Right atrium auricular region (tissue), 2 donors: ENCODE results near the gene PPM1N. TPM values are rescaled to one million over a fixed set of nuclear protein-coding genes. Genes with fewer than 3 reads are reported as not detected.

ENCODE experiments used
- DNase-seq: peaks from one replicate; pipeline ENCODE4 v3.0.0-alpha.2; 2019; ENCODE audit warnings: low spot score
- H3K27ac ChIP-seq, 2 donors: fragments of 200-600 bp; sonication (generic); 1 replicate in 1 of 2; 2 replicates in 1 of 2; pipeline ENCODE4 v1.5.1; 2016 to 2019
- H3K27me3 ChIP-seq, 2 donors: fragments of 200-600 bp; sonication (generic); one replicate each; pipeline versions ENCODE4 v1.5.1 to v1.6.0; 2017 to 2019
- H3K36me3 ChIP-seq: fragments of 200-600 bp; sonication (generic); one replicate; pipeline ENCODE4 v1.5.1; 2016
- H3K4me1 ChIP-seq, 2 donors: fragments of 200-600 bp; sonication (generic); one replicate each; pipeline versions ENCODE4 v1.5.1 to v1.6.0; 2017 to 2019
- H3K4me3 ChIP-seq, 2 donors: fragments of 200-600 bp; sonication (generic); 1 replicate in 1 of 2; 2 replicates in 1 of 2; pipeline ENCODE4 v1.5.1; 2017 to 2019; ENCODE audit warnings: mild to moderate bottlenecking in 1 of 2, moderate library complexity in 1 of 2
- H3K9me3 ChIP-seq, 2 donors: fragments of 200-600 bp; sonication (generic); one replicate each; pipeline ENCODE4 v1.5.1; 2019
- CTCF ChIP-seq, 2 donors: fragments of 200-600 bp; sonication (generic); IDR thresholded peaks; one replicate each; pipeline ENCODE4 v1.5.1; 2019; ENCODE audit warnings: antibody characterized with exemption in 2 of 2
- total RNA-seq, 2 donors: library from RNA; depleted of rRNA; stranded (reverse); fragments of >200 nt; gene quantifications; one replicate each; pipeline ENCODE4 v1.1.0, GENCODE V29; 2016

Gene PPM1N
- total RNA-seq, 2 donors from 2014 or later = 1.8 TPM; not detected in 1

GRCh38 chr19:45478454-45479238 is 19.6 kb upstream of the PPM1N start:
- H3K9me3 ChIP-seq = no peaks in the 10 kb centered on the region
- no peaks in the 10 kb centered on the region for H3K36me3 ChIP-seq
- H3K27ac ChIP-seq = peak overlapping the region; percentile 96 to 98
- peak overlapping the region; percentile 47 to 54 for H3K4me3 ChIP-seq
- TF ChIP-seq CTCF (IDR thresholded peaks at IDR 0.05) = peak; percentile 93 to 96
- peak; percentile 91 for DNase-seq
- H3K4me1 ChIP-seq = peaks cover 0 to 8% of the 10 kb centered on the region in 2 donors
- no peaks in the 10 kb centered on the region for H3K27me3 ChIP-seq

GRCh38 chr19:45483033-45483432 is 15.2 kb upstream of the PPM1N start:
- no peaks in the 10 kb centered on the region for H3K36me3 ChIP-seq
- TF ChIP-seq CTCF (IDR thresholded peaks at IDR 0.05) = no peak
- DNase-seq = no peak

GRCh38 chr19:45484273-45484945 is 13.8 kb upstream of the PPM1N start:
- Histone ChIP-seq H3K27ac (no peak overlapping the region), H3K4me3 (no peak overlapping the region), H3K9me3 (no peaks in the 10 kb centered on the region), H3K36me3 (no peaks in the 10 kb centered on the region), H3K4me1 (peaks cover 0 to 4% of the 10 kb centered on the region in 2 donors), H3K27me3 (no peaks in the 10 kb centered on the region)
- DNase-seq = no peak
- no peak for TF ChIP-seq CTCF (IDR thresholded peaks at IDR 0.05)

More at GRCh38 chr19:45483033-45483432, 15.2 kb upstream of the PPM1N start:
- no peak overlapping the region for H3K4me3 ChIP-seq
- peaks cover 0 to 8% of the 10 kb centered on the region in 2 donors for H3K4me1 ChIP-seq
- no peak overlapping the region for H3K27ac ChIP-seq
- H3K27me3 ChIP-seq = no peaks in the 10 kb centered on the region
- H3K9me3 ChIP-seq = no peaks in the 10 kb centered on the region

GRCh38 chr19:45485305-45486077 is 12.8 kb upstream of the PPM1N start:
- peak overlapping the region; percentile 89 to 93 for H3K27ac ChIP-seq
- no peaks in the 10 kb centered on the region for H3K27me3 ChIP-seq
- peak overlapping the region; percentile 55 to 87 for H3K4me3 ChIP-seq
- no peaks in the 10 kb centered on the region for H3K9me3 ChIP-seq
- H3K4me1 ChIP-seq = peaks cover 0 to 4% of the 10 kb centered on the region in 2 donors
- H3K36me3 ChIP-seq = no peaks in the 10 kb centered on the region
- DNase-seq = peak; percentile 100
- TF ChIP-seq CTCF (IDR thresholded peaks at IDR 0.05) = peak; percentile 67 to 79

- no peaks in the 10 kb centered on the region for H3K27me3 ChIP-seq
- no peak for TF ChIP-seq CTCF (IDR thresholded peaks at IDR 0.05)
- H3K9me3 ChIP-seq = no peaks in the 10 kb centered on the region
- no peak for DNase-seq
- no peaks in the 10 kb centered on the region for H3K36me3 ChIP-seq
- peaks cover 0 to 21% of the 10 kb centered on the region in 2 donors for H3K4me1 ChIP-seq
- no peak overlapping the region for H3K4me3 ChIP-seq
- no peak overlapping the region for H3K27ac ChIP-seq
Measured at GRCh38 chr19:45488708-45489107, 9.5 kb upstream of the PPM1N start.
